Aorta (tissue), 5 donors: Measurements from ENCODE around the gene PRDM10. TPM values are rescaled to one million over a fixed set of nuclear protein-coding genes. Genes with fewer than 3 reads are reported as not detected.
"Not testable (repeated sequence)": the region's sequence is repeated elsewhere in the genome, so short reads cannot be mapped to it uniquely, and the experiment has no call there.

ENCODE experiments used
- ATAC-seq: fragments of 200-7000 bp; cut with Tn5 transposase; one replicate; pipeline ENCODE4 v1.9.1; 2022; ENCODE audit warnings: moderate library complexity; ENCODE audit not compliant: low FRiP score
- DNase-seq, 2 donors: peaks; one replicate each; pipeline ENCODE4 v3.0.0-alpha.2; 2020
- H3K27ac ChIP-seq, 2 donors: one replicate each; pipeline ENCODE4 v1.5.1; 2013; ENCODE audit warnings: low read length in 2 of 2, mild to moderate bottlenecking in 2 of 2, moderate library complexity in 2 of 2, control low read depth in 1 of 2, inconsistent platforms in 1 of 2, low read depth in 1 of 2
- H3K27me3 ChIP-seq, 2 donors: one replicate each; pipeline ENCODE4 v1.6.1; 2013; ENCODE audit warnings: control low read depth in 1 of 2, low read length in 1 of 2, mild to moderate bottlenecking in 1 of 2, moderate library complexity in 1 of 2; ENCODE audit not compliant: insufficient read depth in 2 of 2, control insufficient read depth in 1 of 2
- H3K36me3 ChIP-seq, 2 donors: one replicate each; pipeline ENCODE4 v1.6.1; 2013; ENCODE audit warnings: control low read depth in 1 of 2, low read length in 1 of 2, mild to moderate bottlenecking in 1 of 2; ENCODE audit not compliant: insufficient read depth in 2 of 2, control insufficient read depth in 1 of 2
- H3K4me1 ChIP-seq, 2 donors: one replicate each; pipeline ENCODE4 v1.6.1; 2013; ENCODE audit warnings: low read length in 2 of 2, control low read depth in 1 of 2, mild to moderate bottlenecking in 1 of 2, moderate library complexity in 1 of 2; ENCODE audit not compliant: insufficient read depth in 2 of 2, control insufficient read depth in 1 of 2
- H3K4me3 ChIP-seq, 2 donors: one replicate each; pipeline ENCODE4 v1.5.1; 2013; ENCODE audit warnings: low read length in 2 of 2, control low read depth in 1 of 2, mild to moderate bottlenecking in 1 of 2
- H3K9me3 ChIP-seq: one replicate; pipeline ENCODE4 v1.6.1; 2013; ENCODE audit warnings: mild to moderate bottlenecking, low read length; ENCODE audit not compliant: control insufficient read depth
- WGBS, 2 donors: extraction: QIAGEN DNeasy Blood & Tissue Kit; methylation state at CpG; one replicate each; pipeline ENCODE4 v1.1.7; 2013; 5-methylcytosine and 5-hydroxymethylcytosine counted together
- intact Hi-C, 2 donors: fragments of 100-400 bp; cut with DNase I; formaldehyde crosslinking; loops; one replicate each; pipeline versions ENCODE4 v1.14.2 to v1.15.0; 2022
- polyA plus RNA-seq, 2 donors: library from polyadenylated mRNA; stranded (reverse); fragments of 200-250 nt; gene quantifications; one replicate each; pipeline ENCODE4 v1.2.3, GENCODE V29; 2013
- total RNA-seq, 2 donors: library from RNA; stranded (reverse); fragmentation: NEBNext Ultra II Directional; extraction: Animal tissue kit (Norgen Biotek cat#: 25700); gene quantifications; one replicate each; pipeline ENCODE4 v1.2.1, GENCODE V29; 2021
- donor health status: healthy with polysubstance abuse.
- donor health status: Bipolar disorder and iron deficiency.
- donor health status: DM: no; HTN: no; CAD: no.
- donor health status: DM: no; HTN: no; CAD: no.
- donor health status: DM: yes; HTN: yes; CAD: no.

Gene PRDM10
- total and polyA plus RNA-seq, 4 donors = 1.5 to 14.9 (median 5.1) TPM

GRCh38 chr11:129967996-129968395 is 34.6 kb downstream of the PRDM10 start:
- no peak overlapping the region for H3K4me3 ChIP-seq
- WGBS, 2 donors = 85 to 92% methylated on average over 3 of the region's 3 CpGs
- no peaks in the 10 kb centered on the region for H3K27me3 ChIP-seq
- no peaks in the 10 kb centered on the region for H3K9me3 ChIP-seq
- intact Hi-C loops = no loop called here
- DNase-seq (no peak), ATAC-seq (no peak)
- no peaks in the 10 kb centered on the region for H3K4me1 ChIP-seq
- no peak overlapping the region for H3K27ac ChIP-seq
- H3K36me3 ChIP-seq = no peaks in the 10 kb centered on the region

GRCh38 chr11:129965248-129965647 is 37.4 kb downstream of the PRDM10 start:
- intact Hi-C loops = no loop called here
- Histone ChIP-seq H3K9me3 (no peaks in the 10 kb centered on the region), H3K4me3 (no peak overlapping the region), H3K4me1 (no peaks in the 10 kb centered on the region), H3K36me3 (no peaks in the 10 kb centered on the region), H3K27me3 (no peaks in the 10 kb centered on the region), H3K27ac (no peak overlapping the region)
- 89 to 92% methylated on average over 3 of the region's 3 CpGs for WGBS, 2 donors
- DNase-seq (no peak), ATAC-seq (no peak)

- H3K4me3 ChIP-seq = no peak overlapping the region
- H3K27ac ChIP-seq = no peak overlapping the region
- no peaks in the 10 kb centered on the region for H3K9me3 ChIP-seq
- H3K36me3 ChIP-seq = no peaks in the 10 kb centered on the region
- no peak for DNase-seq
- H3K4me1 ChIP-seq = no peaks in the 10 kb centered on the region
- no peak for ATAC-seq
- WGBS, 2 donors = 96% methylated on average over 18 of the region's 18 CpGs
- H3K27me3 ChIP-seq = no peaks in the 10 kb centered on the region
- intact Hi-C loops = no loop called here
Observed at GRCh38 chr11:129960216-129961214, 42.1 kb downstream of the PRDM10 start.

GRCh38 chr11:129959687-129960086 is 42.9 kb downstream of the PRDM10 start:
- Histone ChIP-seq H3K36me3 (no peaks in the 10 kb centered on the region), H3K4me3 (no peak overlapping the region), H3K27me3 (no peaks in the 10 kb centered on the region), H3K9me3 (no peaks in the 10 kb centered on the region), H3K4me1 (no peaks in the 10 kb centered on the region), H3K27ac (no peak overlapping the region)
- no peak for ATAC-seq
- 92% methylated on average over 3 of the region's 3 CpGs for WGBS, 2 donors
- DNase-seq = no peak
- intact Hi-C loops = no loop called here

GRCh38 chr11:129955282-129955681 is 47.4 kb downstream of the PRDM10 start:
- no peak for ATAC-seq
- DNase-seq = no peak
- 87 to 89% methylated on average over 4 of the region's 4 CpGs for WGBS, 2 donors
- Histone ChIP-seq H3K4me3 (no peak overlapping the region), H3K27me3 (no peaks in the 10 kb centered on the region), H3K9me3 (no peaks in the 10 kb centered on the region), H3K4me1 (no peaks in the 10 kb centered on the region), H3K36me3 (no peaks in the 10 kb centered on the region), H3K27ac (no peak overlapping the region)
- intact Hi-C loops = no loop called here

GRCh38 chr11:129954703-129955102 is 47.9 kb downstream of the PRDM10 start:
- H3K27me3 ChIP-seq, H3K9me3 ChIP-seq, intact Hi-C loops, H3K4me1 ChIP-seq, H3K36me3 ChIP-seq, ATAC-seq, H3K27ac ChIP-seq, DNase-seq, H3K4me3 ChIP-seq: not testable (repeated sequence)
- 82 to 92% methylated on average over 1 of the region's 1 CpG for WGBS, 2 donors

- H3K27ac ChIP-seq = no peak overlapping the region
- intact Hi-C loops = no loop called here
- ATAC-seq (no peak), DNase-seq (no peak)
- H3K4me1 ChIP-seq = no peaks in the 10 kb centered on the region
- no peaks in the 10 kb centered on the region for H3K9me3 ChIP-seq
- WGBS, 2 donors = 83 to 88% methylated on average over 1 of the region's 1 CpG
- peaks cover 0 to 2% of the 10 kb centered on the region in 2 donors for H3K36me3 ChIP-seq
- no peak overlapping the region for H3K4me3 ChIP-seq
- no peaks in the 10 kb centered on the region for H3K27me3 ChIP-seq
Observed at GRCh38 chr11:129951866-129952262, 50.8 kb downstream of the PRDM10 start.

- no peaks in the 10 kb centered on the region for H3K27me3 ChIP-seq
- no peak overlapping the region for H3K4me3 ChIP-seq
- 87 to 89% methylated on average over 10 of the region's 10 CpGs for WGBS, 2 donors
- no peaks in the 10 kb centered on the region for H3K9me3 ChIP-seq
- ATAC-seq (no peak), DNase-seq (no peak)
- intact Hi-C loops = no loop called here
- H3K36me3 ChIP-seq = peaks cover 0 to 4% of the 10 kb centered on the region in 2 donors
- H3K27ac ChIP-seq = no peak overlapping the region
- H3K4me1 ChIP-seq = no peaks in the 10 kb centered on the region
Observed at GRCh38 chr11:129951201-129951865, 51.3 kb downstream of the PRDM10 start.
